Heart right ventricle (tissue), 16 donors: Measurements from ENCODE around the gene DAB2IP. TPM values are rescaled to one million over a fixed set of nuclear protein-coding genes. Genes with fewer than 3 reads are reported as not detected.
A peak's percentile ranks its signal among the peaks of the same experiment; 100 is the strongest.

Source experiments
- ATAC-seq, 8 donors: fragments of 200-7000 bp; cut with Tn5 transposase; one replicate each; pipeline ENCODE4 v1.9.1; 2020; ENCODE audit warnings: mild to moderate bottlenecking in 8 of 8, moderate library complexity in 8 of 8, moderate number of reproducible peaks in 1 of 8
- DNase-seq, 2 donors: peaks; one replicate each; pipeline ENCODE4 v3.0.0-alpha.2; 2020
- H3K27ac ChIP-seq, 10 donors: fragments of 200-600 bp; sonication (generic) in 2 of 10; one replicate each; pipeline versions ENCODE4 v1.5.0 to v1.8.0; 2020 to 2022; ENCODE audit warnings: mild to moderate bottlenecking in 3 of 10
- H3K27me3 ChIP-seq, 7 donors: fragments of 200-600 bp; one replicate each; pipeline ENCODE4 v1.8.0; 2021 to 2022; ENCODE audit warnings: mild to moderate bottlenecking in 2 of 7
- H3K36me3 ChIP-seq, 9 donors: fragments of 200-600 bp; sonication (generic) in 1 of 9; one replicate each; pipeline versions ENCODE4 v1.5.0 to v1.8.0; 2020 to 2022; ENCODE audit warnings: mild to moderate bottlenecking in 2 of 9
- H3K4me1 ChIP-seq, 9 donors: fragments of 200-600 bp; sonication (generic) in 1 of 9; one replicate each; pipeline versions ENCODE4 v1.5.0 to v1.8.0; 2020 to 2022; ENCODE audit warnings: mild to moderate bottlenecking in 4 of 9
- H3K4me3 ChIP-seq, 10 donors: fragments of 200-600 bp; sonication (generic) in 2 of 10; one replicate each; pipeline versions ENCODE4 v1.5.0 to v1.8.0; 2020 to 2022; ENCODE audit warnings: mild to moderate bottlenecking in 7 of 10, moderate library complexity in 2 of 10
- H3K9me3 ChIP-seq, 11 donors: fragments of 200-600 bp in 10 of 11; sonication (generic) in 2 of 11; one replicate each; pipeline versions ENCODE4 v1.5.0 to v1.8.0; 2013 to 2022; ENCODE audit warnings: mild to moderate bottlenecking in 2 of 11, control low read depth in 1 of 11, moderate library complexity in 1 of 11
- WGBS, 2 donors: extraction: QIAGEN DNeasy Blood & Tissue Kit; methylation state at CpG; one replicate each; pipeline ENCODE4 v1.1.7; 2013; ENCODE audit warnings: inconsistent platforms in 1 of 2; 5-methylcytosine and 5-hydroxymethylcytosine counted together
- intact Hi-C, 10 donors: fragments of 100-400 bp; cut with DNase I; formaldehyde crosslinking; loops; one replicate each; pipeline versions ENCODE4 v1.11.1 to v1.14.2; 2022
- polyA plus RNA-seq, 2 donors: library from polyadenylated mRNA; stranded (reverse); fragments of 200-250 nt; gene quantifications; one replicate each; pipeline ENCODE4 v1.2.3, GENCODE V29; 2013
- total RNA-seq, 10 donors: library from RNA; stranded (reverse); fragmentation: NEBNext Ultra II Directional in 3 of 10; extraction: Animal tissue kit (Norgen Biotek cat#: 25700) in 3 of 10; gene quantifications; one replicate each; pipeline versions ENCODE4 v1.2.1 to v1.2.4, GENCODE V29; 2021 to 2023
- TF ChIP-seq, protein P1 (sequence below), 9 donors: fragments of 200-600 bp; sonication (generic) in 2 of 9; IDR thresholded peaks; one replicate each; pipeline versions ENCODE4 v1.5.0 to v1.8.0; 2021 to 2022; ENCODE audit warnings: antibody characterized with exemption in 9 of 9, mild to moderate bottlenecking in 5 of 9, moderate library complexity in 1 of 9
- donor health status: Arrhythmogenic right ventricular cardiomyopathy.
- donor health status: ischemic (EF 13 %, LVEDD 7.1; RV severe dilation, severe dysfunction).
- donor health status: healthy with polysubstance abuse.
- donor health status: DM: no; HTN: yes; CAD: no.
- donor health status: DM: no; HTN: no; CAD: no.
- donor health status: ischemic (EF 25% LVEDD 6.9; RV normal size, moderate dysfunction).
- donor health status: ischemic (EF 25% LVEDD 5.7; RV mildly dilated, moderate dysfunction).
- donor health status: healthy.
- donor health status: DM: yes; HTN: yes; CAD: no.
- donor health status: Ischemic cardiomyopathy.
- donor health status: ischemic (EF 35%, LVEDD 5.7; RV mildly dilated, moderate dysfunction).
- donor health status: nonischemic (EF 11% LVEDD 7.7; RV severe dilation, severe dysfunction).
- donor health status: DM: yes; HTN: yes; CAD: no.
- donor health status: PGD.
- donor health status: ischemic (EF 29% LVEDD 5.4; RV normal size, mild dysfunction).
- donor health status: nonischemic (EF 23%, LVEDD 6.1; RV moderate dilation, normal function).

DAB2IP gene
- total and polyA plus RNA-seq, 12 donors = 18.1 to 71.1 (median 52.8) TPM

DNA sequence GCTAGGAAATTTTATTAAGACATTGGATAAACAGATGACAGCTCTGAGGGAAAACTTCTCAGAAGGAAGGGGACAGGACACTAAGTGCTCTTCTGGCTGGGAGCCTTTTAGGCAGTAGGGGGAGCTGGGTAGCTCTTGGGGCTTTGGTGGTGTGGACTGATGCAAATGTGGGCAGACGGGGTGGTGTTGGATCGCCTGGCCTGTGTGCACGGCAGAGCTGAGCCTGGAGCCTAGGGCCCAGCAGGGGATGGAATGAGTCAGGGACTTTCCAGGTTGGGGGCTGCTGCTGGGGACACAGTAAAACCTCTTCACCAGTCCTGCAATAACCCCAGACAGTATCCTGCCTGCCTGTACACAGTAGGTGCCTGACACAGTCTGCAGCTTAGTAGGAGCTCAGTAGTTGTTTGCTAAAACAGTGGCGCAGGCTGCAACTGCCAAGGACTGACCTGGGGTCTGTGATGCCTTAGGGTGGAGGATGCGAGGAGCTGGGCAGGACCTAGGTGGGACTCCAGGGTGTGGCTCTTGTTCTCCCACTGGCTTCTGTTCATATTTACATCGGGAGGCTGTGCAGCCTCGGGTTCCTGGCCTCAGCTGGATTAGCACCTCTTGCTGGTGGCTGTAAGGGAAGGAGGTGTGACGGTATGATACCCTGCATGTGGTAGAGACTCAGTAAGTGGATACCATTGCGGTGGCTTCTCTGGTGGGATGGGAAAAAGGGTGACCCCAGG is 83.8 kb downstream of the DAB2IP start:
- TF ChIP-seq, protein P1, sequence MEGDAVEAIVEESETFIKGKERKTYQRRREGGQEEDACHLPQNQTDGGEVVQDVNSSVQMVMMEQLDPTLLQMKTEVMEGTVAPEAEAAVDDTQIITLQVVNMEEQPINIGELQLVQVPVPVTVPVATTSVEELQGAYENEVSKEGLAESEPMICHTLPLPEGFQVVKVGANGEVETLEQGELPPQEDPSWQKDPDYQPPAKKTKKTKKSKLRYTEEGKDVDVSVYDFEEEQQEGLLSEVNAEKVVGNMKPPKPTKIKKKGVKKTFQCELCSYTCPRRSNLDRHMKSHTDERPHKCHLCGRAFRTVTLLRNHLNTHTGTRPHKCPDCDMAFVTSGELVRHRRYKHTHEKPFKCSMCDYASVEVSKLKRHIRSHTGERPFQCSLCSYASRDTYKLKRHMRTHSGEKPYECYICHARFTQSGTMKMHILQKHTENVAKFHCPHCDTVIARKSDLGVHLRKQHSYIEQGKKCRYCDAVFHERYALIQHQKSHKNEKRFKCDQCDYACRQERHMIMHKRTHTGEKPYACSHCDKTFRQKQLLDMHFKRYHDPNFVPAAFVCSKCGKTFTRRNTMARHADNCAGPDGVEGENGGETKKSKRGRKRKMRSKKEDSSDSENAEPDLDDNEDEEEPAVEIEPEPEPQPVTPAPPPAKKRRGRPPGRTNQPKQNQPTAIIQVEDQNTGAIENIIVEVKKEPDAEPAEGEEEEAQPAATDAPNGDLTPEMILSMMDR (IDR thresholded peaks at IDR 0.05) = peak in 7 of 9 donors; percentile 29 to 57 (median 46)
- WGBS, 2 donors = 48 to 56% methylated on average over 9 of the region's 9 CpGs
- DNase-seq (no peak), ATAC-seq (peak in 5 of 8 donors; percentile 7 to 35 (median 11))
- Histone ChIP-seq H3K27ac (peak overlapping the region; percentile 77 to 98 (median 89)), H3K4me3 (peak overlapping the region in 9 of 10 donors; percentile 37 to 61 (median 56)), H3K36me3 (peaks cover 0 to 3% (median 0%) of the 10 kb centered on the region in 9 donors), H3K4me1 (peaks cover 54 to 97% (median 83%) of the 10 kb centered on the region in 9 donors), H3K27me3 (peaks cover 0 to 16% (median 0%) of the 10 kb centered on the region in 7 donors), H3K9me3 (no peaks in the 10 kb centered on the region)
- intact Hi-C loops = loop anchor here in 2 of 10 donors (5.0 kb wide), 2 partner anchors 33 to 38 kb away; no protein-coding TSS in a partner anchor

DNA sequence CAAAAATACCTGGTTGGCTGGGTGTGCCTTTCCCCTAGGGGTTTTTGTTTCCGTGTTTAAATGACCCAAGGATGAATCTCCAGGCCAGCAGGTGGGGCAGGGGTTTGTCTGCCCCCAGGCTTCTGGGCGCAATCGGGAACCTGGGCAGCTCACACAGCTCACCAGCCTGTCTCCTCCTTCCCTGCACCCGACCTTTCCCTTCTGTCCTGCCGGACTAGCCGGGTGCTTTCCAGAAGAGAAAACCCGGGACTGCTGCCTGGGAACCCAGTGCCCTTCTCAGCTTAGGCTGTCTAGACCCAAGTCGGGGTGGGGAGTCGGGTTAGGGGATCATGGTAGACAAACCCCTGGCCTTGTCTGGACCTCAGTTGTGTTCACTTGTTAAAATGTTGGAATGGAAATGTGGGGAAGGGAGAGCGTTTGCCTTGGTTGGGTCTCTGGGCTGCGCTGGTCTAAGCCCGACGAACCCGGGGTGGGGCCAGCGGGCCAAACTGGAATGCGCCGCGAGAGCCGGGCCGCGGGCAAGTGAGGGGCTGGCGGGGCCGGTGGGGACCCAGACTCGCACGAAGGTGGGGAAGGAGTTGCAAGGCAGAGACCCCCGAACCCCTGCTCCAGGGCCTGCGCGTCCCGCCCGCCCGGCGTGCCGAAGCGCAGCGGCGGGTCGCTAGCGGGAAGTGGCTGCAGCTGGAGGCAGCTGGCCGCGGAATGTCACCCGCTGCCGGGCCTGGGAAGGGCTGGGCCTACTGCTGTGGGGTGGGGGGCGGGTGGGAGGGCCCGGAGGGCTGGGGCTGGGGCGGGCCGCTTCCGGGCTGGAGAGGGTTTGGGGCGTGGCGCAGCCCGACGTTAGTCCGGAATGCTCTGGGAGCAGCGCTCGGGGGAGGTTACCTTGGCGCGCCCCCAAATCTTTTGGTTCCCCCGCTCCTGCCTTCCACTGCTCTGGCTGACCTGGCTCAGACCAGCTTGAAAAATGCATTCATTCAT is 84.6 kb downstream of the DAB2IP start:
- Histone ChIP-seq H3K36me3 (peaks cover 0 to 3% (median 0%) of the 10 kb centered on the region in 9 donors), H3K4me1 (peaks cover 57 to 97% (median 84%) of the 10 kb centered on the region in 9 donors), H3K9me3 (no peaks in the 10 kb centered on the region), H3K4me3 (peak overlapping the region in 9 of 10 donors; percentile 37 to 61 (median 56)), H3K27me3 (peaks cover 0 to 16% (median 0%) of the 10 kb centered on the region in 7 donors), H3K27ac (peak overlapping the region; percentile 77 to 98 (median 89))
- TF ChIP-seq, protein P1 (IDR thresholded peaks at IDR 0.05) = no peak
- intact Hi-C loops = loop anchor here in 3 of 10 donors (1.0 to 5.0 kb wide), 3 partner anchors 11 to 39 kb away; no protein-coding TSS in a partner anchor
- ATAC-seq (peak; percentile 78 to 90 (median 87)), DNase-seq (peak; percentile 85 to 86)
- WGBS, 2 donors = 5 to 8% methylated on average over 35 to 57 of the region's 57 CpGs

DNA sequence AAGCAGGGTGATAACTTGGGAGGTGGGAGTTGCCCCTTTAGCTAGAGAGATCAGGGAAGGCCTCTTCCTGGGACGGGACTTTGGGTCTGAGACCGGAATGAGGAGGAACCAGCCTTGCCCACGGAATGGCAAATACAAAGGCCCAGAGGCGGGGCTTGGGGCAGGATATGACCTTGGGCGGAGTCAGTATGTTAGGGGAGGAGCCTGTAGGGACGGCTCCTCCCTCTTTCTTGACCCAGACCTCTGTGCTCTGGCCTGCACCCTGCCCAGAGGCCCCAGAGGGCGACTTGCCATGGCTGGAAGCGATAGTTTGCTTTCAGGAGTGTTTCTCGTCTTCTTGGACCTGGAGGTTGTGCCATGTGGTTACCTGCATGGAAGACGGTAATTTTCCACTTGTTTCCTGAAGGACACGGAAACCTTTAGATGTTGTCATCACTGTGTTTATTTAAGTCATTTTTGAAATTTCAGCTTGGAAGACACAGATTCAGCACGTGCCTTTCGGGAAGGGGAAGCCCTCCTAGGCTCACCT is 85.6 kb downstream of the DAB2IP start:
- peak; percentile 30 to 70 (median 54) for ATAC-seq
- intact Hi-C loops = loop anchor here in 3 of 10 donors (1.0 to 5.0 kb wide), 3 partner anchors 12 to 40 kb away; no protein-coding TSS in a partner anchor
- peaks cover 57 to 97% (median 83%) of the 10 kb centered on the region in 9 donors for H3K4me1 ChIP-seq

More for the DNA sequence above, 85.6 kb downstream of the DAB2IP start:
- Histone ChIP-seq H3K27ac (peak overlapping the region; percentile 38 to 98 (median 89)), H3K27me3 (peaks cover 0 to 16% (median 0%) of the 10 kb centered on the region in 7 donors), H3K4me3 (peak overlapping the region in 8 of 10 donors; percentile 37 to 61 (median 57)), H3K9me3 (no peaks in the 10 kb centered on the region), H3K36me3 (peaks cover 0 to 3% (median 0%) of the 10 kb centered on the region in 9 donors)
- 60 to 75% methylated on average over 13 of the region's 13 CpGs for WGBS, 2 donors
- peak; percentile 53 to 66 for DNase-seq
- TF ChIP-seq, protein P1 (IDR thresholded peaks at IDR 0.05) = no peak
